NCI-H187 (cell line): ENCODE measurements around the gene ALDH1L2.
"Not testable (repeated sequence)": the region's sequence is repeated elsewhere in the genome, so short reads cannot be mapped to it uniquely, and the experiment has no call there.

Source experiments
- DNase-seq, 2 experiments: peaks; one replicate each; lab custom pipeline; 2025; lab: John Stamatoyannopoulos, UW

The ALDH1L2 gene

GRCh38 chr12:104985206-104985605 lies 99.1 kb downstream of the ALDH1L2 start:
- no peak for DNase-seq

GRCh38 chr12:104977688-104978087 lies 106.6 kb downstream of the ALDH1L2 start:
- DNase-seq, result not testable (repeated sequence)

GRCh38 chr12:104976703-104977102 lies 107.6 kb downstream of the ALDH1L2 start:
- DNase-seq, result no peak

- DNase-seq, result no peak
These were observed 108.5 kb downstream of the ALDH1L2 start for GRCh38 chr12:104975587-104976343.

- no peak for DNase-seq
These were observed 109.5 kb downstream of the ALDH1L2 start for GRCh38 chr12:104974626-104975290.

GRCh38 chr12:104973250-104973649 lies 111.0 kb downstream of the ALDH1L2 start:
- no peak for DNase-seq

GRCh38 chr12:104971306-104971705 lies 113.0 kb downstream of the ALDH1L2 start:
- DNase-seq, result no peak
